CD14-positive monocyte (primary cell): Measurements from ENCODE around the gene PDE4D. TPM values are rescaled to one million over a fixed set of nuclear protein-coding genes. Genes with fewer than 3 reads are reported as not detected.

ENCODE experiments used
- DNase-seq, 3 donors: peaks; one replicate each; pipeline ENCODE4 v3.0.0-alpha.2; 2011 to 2022
- H2AFZ ChIP-seq: 2 replicates; pipeline ENCODE4 v1.6.0; 2012; ENCODE audit warnings: mild to moderate bottlenecking, low read depth, low read length, inconsistent platforms; ENCODE audit not compliant: insufficient read depth, poor library complexity, severe bottlenecking
- H3K27ac ChIP-seq, 2 donors: 1 replicate in 1 of 2; 2 replicates in 1 of 2; pipeline ENCODE4 v1.5.1; 2012 to 2013; ENCODE audit warnings: low read length in 2 of 2, control low read depth in 1 of 2, inconsistent platforms in 1 of 2, low read depth in 1 of 2, mild to moderate bottlenecking in 1 of 2
- H3K27me3 ChIP-seq, 2 donors: one replicate each; pipeline versions ENCODE4 v1.6.0 to v1.6.1; 2011 to 2013; ENCODE audit warnings: low read length in 2 of 2; ENCODE audit not compliant: control insufficient read depth in 2 of 2, insufficient read depth in 2 of 2
- H3K36me3 ChIP-seq, 2 donors: replicated peaks in 1 of 2; 1 replicate in 1 of 2; 2 replicates in 1 of 2; pipeline versions ENCODE4 v1.5.1 to v1.6.1; 2012 to 2013; ENCODE audit warnings: low read length in 2 of 2, control low read depth in 1 of 2, inconsistent platforms in 1 of 2, mild to moderate bottlenecking in 1 of 2; ENCODE audit not compliant: insufficient read depth in 2 of 2, control insufficient read depth in 1 of 2
- H3K4me1 ChIP-seq, 2 donors: 1 replicate in 1 of 2; 2 replicates in 1 of 2; pipeline versions ENCODE4 v1.5.1 to v1.6.1; 2012 to 2013; ENCODE audit warnings: low read length in 2 of 2, control low read depth in 1 of 2, inconsistent platforms in 1 of 2, mild to moderate bottlenecking in 1 of 2, moderate library complexity in 1 of 2; ENCODE audit not compliant: insufficient read depth in 2 of 2, control insufficient read depth in 1 of 2
- H3K4me2 ChIP-seq: replicated peaks from 2 replicates; pipeline ENCODE3; 2012; ENCODE audit warnings: low read length, moderate library complexity, mild to moderate bottlenecking; ENCODE audit not compliant: poor library complexity, severe bottlenecking; ENCODE audit errors: extremely low read depth
- H3K4me3 ChIP-seq, 3 experiments: fragments of 200-600 bp in 1 of 3; sonication (generic) in 1 of 3; replicated peaks in 1 of 3; 1 replicate in 2 of 3; 2 replicates in 1 of 3; pipeline ENCODE4 v1.5.1; 2011 to 2013; ENCODE audit warnings: low read length in 3 of 3, mild to moderate bottlenecking in 3 of 3, control low read depth in 2 of 3, low read depth in 2 of 3, inconsistent platforms in 1 of 3, moderate library complexity in 1 of 3
- H3K79me2 ChIP-seq: 2 replicates; pipeline ENCODE4 v1.6.0; 2012; ENCODE audit warnings: mild to moderate bottlenecking, control low read depth, inconsistent platforms, low read length, moderate library complexity; ENCODE audit not compliant: insufficient read depth
- H3K9ac ChIP-seq: 2 replicates; pipeline ENCODE4 v1.6.0; 2017; ENCODE audit warnings: low read length, mild to moderate bottlenecking; ENCODE audit not compliant: insufficient read depth, poor library complexity, severe bottlenecking
- H3K9me3 ChIP-seq, 2 donors: replicated peaks in 1 of 2; 1 replicate in 1 of 2; 2 replicates in 1 of 2; pipeline versions ENCODE4 v1.5.1 to v1.6.1; 2012 to 2013; ENCODE audit warnings: low read length in 2 of 2, control low read depth in 1 of 2; ENCODE audit not compliant: control insufficient read depth in 1 of 2, insufficient read depth in 1 of 2
- H4K20me1 ChIP-seq: 2 replicates; pipeline ENCODE4 v1.6.0; 2012; ENCODE audit warnings: mild to moderate bottlenecking, low read length, control low read depth, moderate library complexity; ENCODE audit not compliant: insufficient read depth
- H3K27ac Mint-ChIP-seq, 7 donors: one replicate each; pipeline ENCODE4 v1.8.0; 2020; ENCODE audit warnings: mild to moderate bottlenecking in 7 of 7, mixed read lengths in 7 of 7, moderate library complexity in 6 of 7, inconsistent platforms in 2 of 7
- H3K27me3 Mint-ChIP-seq, 3 donors: one replicate each; pipeline ENCODE4 v1.8.0; 2021 to 2022; ENCODE audit warnings: low read depth in 3 of 3, mild to moderate bottlenecking in 3 of 3, mixed read lengths in 3 of 3, moderate library complexity in 3 of 3, inconsistent platforms in 1 of 3
- H3K36me3 Mint-ChIP-seq, 2 donors: one replicate each; pipeline ENCODE4 v1.8.0; 2020; ENCODE audit warnings: mixed read lengths in 2 of 2, inconsistent platforms in 1 of 2, mild to moderate bottlenecking in 1 of 2
- H3K4me1 Mint-ChIP-seq: one replicate; pipeline ENCODE4 v1.8.0; 2020; ENCODE audit warnings: mild to moderate bottlenecking, mixed read lengths
- H3K4me3 Mint-ChIP-seq, 2 donors: one replicate each; pipeline ENCODE4 v1.8.0; 2020; ENCODE audit warnings: mild to moderate bottlenecking in 2 of 2, mixed read lengths in 2 of 2, moderate library complexity in 1 of 2
- H3K9me3 Mint-ChIP-seq, 7 donors: one replicate each; pipeline ENCODE4 v1.8.0; 2020 to 2022; ENCODE audit warnings: mixed read lengths in 7 of 7, mild to moderate bottlenecking in 6 of 7, moderate library complexity in 6 of 7, inconsistent platforms in 2 of 7
- CTCF ChIP-seq: fragments of 200-600 bp; IDR thresholded peaks from one replicate; pipeline ENCODE4 v1.8.0; 2022; ENCODE audit warnings: antibody characterized with exemption, mild to moderate bottlenecking
- WGBS: methylation state at CpG from one replicate; pipeline ENCODE4 v1.1.5; 2013; ENCODE audit warnings: missing lambda C conversion rate; ENCODE audit not compliant: insufficient coverage; 5-methylcytosine and 5-hydroxymethylcytosine counted together
- intact Hi-C, 2 donors: fragments of 100-400 bp; cut with micrococcal nuclease; formaldehyde crosslinking; loops; one replicate each; pipeline versions ENCODE4 v1.15.0 to v1.15.1; 2023
- polyA plus RNA-seq, 3 donors: library from polyadenylated mRNA; depleted of rRNA in 1 of 3; unstranded in 2 of 3; stranded (reverse) in 1 of 3; fragments of 300-500 nt in 2 of 3; fragments of >200 nt in 1 of 3; fragmentation: Illumina TruSeq in 2 of 3; gene quantifications; 1 replicate in 2 of 3; 2 replicates in 1 of 3; pipeline ENCODE4 v1.2.3, GENCODE V29; 2012 to 2021

PDE4D gene
- polyA plus RNA-seq, 3 donors = 1.9 to 3.4 (median 2.8) TPM

DNA sequence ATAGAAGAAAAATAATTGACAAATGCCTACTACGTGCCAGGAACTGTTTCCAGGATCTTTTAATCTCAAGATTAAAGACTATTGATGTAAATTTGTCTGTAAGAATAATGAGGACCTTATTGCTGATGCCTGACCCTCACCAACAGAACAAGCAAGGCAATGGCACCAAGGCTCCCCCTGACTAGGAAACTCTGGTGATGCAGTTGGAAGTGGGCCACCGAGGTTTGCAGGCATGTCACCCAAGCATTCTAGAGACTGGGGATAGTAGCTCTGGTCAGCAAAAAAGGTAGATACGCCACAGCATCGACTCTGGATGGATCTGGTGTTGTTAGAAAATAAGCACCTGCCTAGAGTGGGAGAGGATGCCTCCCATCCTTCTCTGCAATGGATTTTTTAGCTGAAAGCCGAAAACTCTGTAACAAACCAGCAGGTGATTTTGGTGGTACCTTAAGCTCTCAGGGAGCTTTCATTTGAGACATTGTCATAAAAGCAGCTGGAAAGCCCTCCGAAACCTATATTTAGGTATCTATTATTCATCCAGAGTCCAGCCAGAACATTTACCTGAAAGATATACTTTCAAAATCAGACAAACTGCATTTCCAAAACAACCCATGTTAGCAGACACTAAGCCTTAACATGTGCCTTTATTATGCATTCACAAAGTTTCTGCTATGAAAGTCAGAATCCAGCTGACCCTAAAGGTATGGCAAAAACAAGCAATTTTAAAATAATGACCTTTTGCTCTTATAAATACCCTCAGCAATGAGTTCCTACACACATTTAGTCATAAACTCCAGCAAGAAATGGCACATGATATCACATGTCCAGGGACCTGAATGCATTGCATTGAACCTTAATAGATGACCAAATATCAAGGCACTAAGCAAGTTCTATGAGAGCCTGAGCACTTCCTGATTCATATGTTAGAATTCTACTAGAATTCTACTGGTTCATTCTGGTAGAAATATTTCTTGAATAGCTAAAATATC lies 308.4 kb downstream of the PDE4D start:
- no peaks in the 10 kb centered on the region for H3K9me3 Mint-ChIP-seq
- no peak overlapping the region for H3K4me3 Mint-ChIP-seq
- H3K9ac ChIP-seq = no peak overlapping the region
- no peaks in the 10 kb centered on the region for H3K4me1 ChIP-seq
- 100% methylated on average over 5 of the region's 6 CpGs for WGBS
- no peaks in the 10 kb centered on the region for H3K9me3 ChIP-seq
- no peak overlapping the region for H3K27ac ChIP-seq
- no peaks in the 10 kb centered on the region for H3K27me3 ChIP-seq
- no peaks in the 10 kb centered on the region for H3K36me3 ChIP-seq
- no peak for DNase-seq
- no peaks in the 10 kb centered on the region for H4K20me1 ChIP-seq
- no peak overlapping the region for H2AFZ ChIP-seq
- no peak for TF ChIP-seq CTCF
- intact Hi-C loops = no loop called here
- peaks cover 2 to 7% of the 10 kb centered on the region in 2 donors for H3K36me3 Mint-ChIP-seq
- no peaks in the 10 kb centered on the region for H3K79me2 ChIP-seq
- no peak overlapping the region for H3K4me2 ChIP-seq
- H3K4me3 ChIP-seq = no peak overlapping the region
- H3K27me3 Mint-ChIP-seq = peaks cover 0 to 3% (median 2%) of the 10 kb centered on the region in 3 donors
- no peak overlapping the region for H3K27ac Mint-ChIP-seq
- H3K4me1 Mint-ChIP-seq = peaks cover 9% of the 10 kb centered on the region

DNA sequence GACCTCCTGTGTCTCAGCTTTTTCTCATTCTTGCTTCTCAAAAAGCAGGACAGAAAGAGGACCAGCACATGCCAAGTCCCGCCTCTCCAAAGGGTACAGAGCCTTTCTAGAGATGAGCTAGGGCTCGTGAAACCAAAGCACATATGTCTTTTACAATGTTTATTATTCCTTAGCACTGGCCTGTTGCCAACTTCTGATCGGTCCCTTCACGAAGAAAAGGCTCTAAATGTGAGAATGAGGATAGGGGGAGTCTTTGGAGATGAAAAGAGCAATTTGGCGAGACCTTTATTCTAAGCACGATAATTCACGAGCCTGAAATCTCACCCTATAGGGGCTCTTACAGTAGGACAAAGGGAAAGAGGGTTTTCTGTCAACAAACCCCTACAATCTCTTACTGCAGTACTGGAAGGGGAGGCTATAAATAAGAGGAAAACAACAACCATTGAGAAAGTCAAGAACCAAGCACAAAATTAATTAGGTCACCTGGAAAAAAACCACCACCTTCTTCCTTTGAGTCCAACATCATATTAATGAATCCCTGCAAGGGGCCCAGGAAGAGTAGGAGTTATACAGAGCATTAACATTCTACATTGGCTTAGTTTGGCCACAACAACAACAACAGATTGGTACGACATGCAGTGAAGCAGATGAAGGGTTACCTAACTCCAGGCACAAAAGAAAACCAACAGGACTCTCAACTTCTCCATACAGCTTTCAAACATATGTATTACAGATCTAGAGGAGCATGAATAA lies 309.5 kb downstream of the PDE4D start:
- Mint-ChIP-seq H3K27ac (no peak overlapping the region), H3K36me3 (peaks cover 2 to 7% of the 10 kb centered on the region in 2 donors), H3K9me3 (no peaks in the 10 kb centered on the region), H3K27me3 (peaks cover 0 to 3% (median 2%) of the 10 kb centered on the region in 3 donors), H3K4me1 (peaks cover 9% of the 10 kb centered on the region), H3K4me3 (no peak overlapping the region)
- no peaks in the 10 kb centered on the region for H3K9me3 ChIP-seq
- no peaks in the 10 kb centered on the region for H3K4me1 ChIP-seq
- H3K4me2 ChIP-seq = no peak overlapping the region
- no peaks in the 10 kb centered on the region for H3K27me3 ChIP-seq
- TF ChIP-seq CTCF = no peak
- no peak overlapping the region for H3K4me3 ChIP-seq
- H3K36me3 ChIP-seq = no peaks in the 10 kb centered on the region
- WGBS = no CpG with 5 or more reads among the region's 8 CpGs
- H4K20me1 ChIP-seq = no peaks in the 10 kb centered on the region
- no peaks in the 10 kb centered on the region for H3K79me2 ChIP-seq
- H3K9ac ChIP-seq = no peak overlapping the region
- no peak overlapping the region for H2AFZ ChIP-seq
- DNase-seq = no peak
- no peak overlapping the region for H3K27ac ChIP-seq
- intact Hi-C loops = no loop called here
